Measurements from ENCODE around the gene MTO1. TPM values are rescaled to one million over a fixed set of nuclear protein-coding genes. Genes with fewer than 3 reads are reported as not detected.

MTO1 gene, protein sequence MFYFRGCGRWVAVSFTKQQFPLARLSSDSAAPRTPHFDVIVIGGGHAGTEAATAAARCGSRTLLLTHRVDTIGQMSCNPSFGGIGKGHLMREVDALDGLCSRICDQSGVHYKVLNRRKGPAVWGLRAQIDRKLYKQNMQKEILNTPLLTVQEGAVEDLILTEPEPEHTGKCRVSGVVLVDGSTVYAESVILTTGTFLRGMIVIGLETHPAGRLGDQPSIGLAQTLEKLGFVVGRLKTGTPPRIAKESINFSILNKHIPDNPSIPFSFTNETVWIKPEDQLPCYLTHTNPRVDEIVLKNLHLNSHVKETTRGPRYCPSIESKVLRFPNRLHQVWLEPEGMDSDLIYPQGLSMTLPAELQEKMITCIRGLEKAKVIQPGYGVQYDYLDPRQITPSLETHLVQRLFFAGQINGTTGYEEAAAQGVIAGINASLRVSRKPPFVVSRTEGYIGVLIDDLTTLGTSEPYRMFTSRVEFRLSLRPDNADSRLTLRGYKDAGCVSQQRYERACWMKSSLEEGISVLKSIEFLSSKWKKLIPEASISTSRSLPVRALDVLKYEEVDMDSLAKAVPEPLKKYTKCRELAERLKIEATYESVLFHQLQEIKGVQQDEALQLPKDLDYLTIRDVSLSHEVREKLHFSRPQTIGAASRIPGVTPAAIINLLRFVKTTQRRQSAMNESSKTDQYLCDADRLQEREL
- total RNA-seq = 10 to 100 TPM; 17.2 to 19.6 TPM

DNA sequence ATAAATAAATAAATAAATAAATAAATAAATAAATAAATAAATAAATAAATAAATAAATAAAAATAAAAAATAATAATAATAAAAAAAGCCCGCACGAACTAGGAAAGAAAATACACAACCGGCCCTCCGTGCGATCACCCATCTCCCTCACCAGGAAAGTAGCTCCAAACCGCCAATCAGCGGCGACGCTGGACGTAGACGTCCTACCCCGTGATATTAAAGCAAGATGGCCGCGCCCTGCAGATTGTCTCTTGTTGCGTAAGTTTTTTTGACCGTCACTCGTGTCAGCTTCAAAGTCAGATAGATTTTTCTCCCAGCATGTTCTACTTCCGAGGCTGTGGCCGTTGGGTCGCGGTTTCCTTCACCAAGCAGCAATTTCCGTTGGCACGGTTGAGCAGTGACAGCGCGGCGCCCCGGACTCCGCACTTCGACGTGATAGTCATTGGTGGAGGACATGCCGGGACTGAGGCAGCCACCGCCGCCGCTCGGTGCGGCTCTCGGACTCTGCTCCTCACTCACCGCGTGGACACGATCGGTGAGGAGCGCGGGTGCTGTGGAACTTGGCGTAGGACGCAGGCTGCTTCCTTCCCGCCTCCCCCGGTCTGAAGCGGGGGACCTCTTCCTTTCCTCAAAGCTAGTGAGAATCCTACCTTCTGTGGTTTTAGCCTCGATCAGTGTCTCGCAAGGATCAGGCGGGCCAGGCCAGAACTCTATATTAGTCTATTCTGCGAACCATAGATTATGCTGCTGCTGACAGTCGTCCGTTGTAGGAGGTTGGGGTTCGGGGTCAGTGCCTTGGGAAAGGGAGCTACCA lies at the start of gene MTO1:
Gene MTO1 (plus strand): TSS at position 201 of the 814 bp plus-strand sequence. CDS start 118 bp downstream, at position 319.
- no peaks in the 10 kb centered on the region for H3K27me3 ChIP-seq (replicated peaks; ENCODE audit: insufficient read depth)
- TF ChIP-seq POLR2A (IDR thresholded peaks at IDR 0.05) = no peak
- TF ChIP-seq POLR2AphosphoS5 (IDR thresholded peaks at IDR 0.05) = peak; percentile 82
- H3K9me3 ChIP-seq = no peaks in the 10 kb centered on the region
- no peaks in the 10 kb centered on the region for H3K36me3 ChIP-seq
- under 1% methylated on average over 55 of the region's 55 CpGs for WGBS
- H3K4me3 ChIP-seq = peak within 1 kb of the TSS; percentile 59 to 73
- H3K27ac ChIP-seq = peak within 1 kb of the TSS; percentile 87
- peak; percentile 90 for DNase-seq (ENCODE audit: low spot score)
- no peaks in the 10 kb centered on the region for H3K4me1 ChIP-seq (replicated peaks)
- intact Hi-C loops (cut with DNase I) = no loop called here

GRCh38 chr6:73413102-73413501 lies 48.4 kb upstream of the MTO1 start:
- no peak overlapping the region for H3K4me3 ChIP-seq
- H3K9me3 ChIP-seq = no peaks in the 10 kb centered on the region
- no peak overlapping the region for H3K27ac ChIP-seq
- intact Hi-C loops (cut with DNase I) = no loop called here
- WGBS = 75% methylated on average over 3 of the region's 3 CpGs
- no peaks in the 10 kb centered on the region for H3K27me3 ChIP-seq (replicated peaks; ENCODE audit: insufficient read depth)
- no peaks in the 10 kb centered on the region for H3K36me3 ChIP-seq
- H3K4me1 ChIP-seq (replicated peaks) = no peaks in the 10 kb centered on the region
- DNase-seq (ENCODE audit: low spot score) = no peak
- no peak for TF ChIP-seq POLR2A (IDR thresholded peaks at IDR 0.05)
- TF ChIP-seq, protein P1, sequence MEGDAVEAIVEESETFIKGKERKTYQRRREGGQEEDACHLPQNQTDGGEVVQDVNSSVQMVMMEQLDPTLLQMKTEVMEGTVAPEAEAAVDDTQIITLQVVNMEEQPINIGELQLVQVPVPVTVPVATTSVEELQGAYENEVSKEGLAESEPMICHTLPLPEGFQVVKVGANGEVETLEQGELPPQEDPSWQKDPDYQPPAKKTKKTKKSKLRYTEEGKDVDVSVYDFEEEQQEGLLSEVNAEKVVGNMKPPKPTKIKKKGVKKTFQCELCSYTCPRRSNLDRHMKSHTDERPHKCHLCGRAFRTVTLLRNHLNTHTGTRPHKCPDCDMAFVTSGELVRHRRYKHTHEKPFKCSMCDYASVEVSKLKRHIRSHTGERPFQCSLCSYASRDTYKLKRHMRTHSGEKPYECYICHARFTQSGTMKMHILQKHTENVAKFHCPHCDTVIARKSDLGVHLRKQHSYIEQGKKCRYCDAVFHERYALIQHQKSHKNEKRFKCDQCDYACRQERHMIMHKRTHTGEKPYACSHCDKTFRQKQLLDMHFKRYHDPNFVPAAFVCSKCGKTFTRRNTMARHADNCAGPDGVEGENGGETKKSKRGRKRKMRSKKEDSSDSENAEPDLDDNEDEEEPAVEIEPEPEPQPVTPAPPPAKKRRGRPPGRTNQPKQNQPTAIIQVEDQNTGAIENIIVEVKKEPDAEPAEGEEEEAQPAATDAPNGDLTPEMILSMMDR (IDR thresholded peaks at IDR 0.05) = no peak

- intact Hi-C loops (cut with DNase I) = no loop called here
- no peaks in the 10 kb centered on the region for H3K4me1 ChIP-seq (replicated peaks)
Measured at GRCh38 chr6:73418081-73418741, 43.3 kb upstream of the MTO1 start.

GRCh38 chr6:73421534-73421933 lies 40.0 kb upstream of the MTO1 start:
- DNase-seq (ENCODE audit: low spot score) = peak; percentile 42
- H3K27ac ChIP-seq = no peak overlapping the region
- H3K36me3 ChIP-seq = no peaks in the 10 kb centered on the region
- H3K4me3 ChIP-seq = no peak overlapping the region
- no peaks in the 10 kb centered on the region for H3K4me1 ChIP-seq (replicated peaks)
- no peaks in the 10 kb centered on the region for H3K9me3 ChIP-seq
- no peaks in the 10 kb centered on the region for H3K27me3 ChIP-seq (replicated peaks; ENCODE audit: insufficient read depth)
- TF ChIP-seq, protein P1 (IDR thresholded peaks at IDR 0.05) = no peak
- TF ChIP-seq POLR2AphosphoS5 (IDR thresholded peaks at IDR 0.05) = no peak
- TF ChIP-seq POLR2A (IDR thresholded peaks at IDR 0.05) = no peak
- intact Hi-C loops (cut with DNase I) = no loop called here
- 77% methylated on average over 2 of the region's 2 CpGs for WGBS

More at GRCh38 chr6:73418081-73418741, 43.3 kb upstream of the MTO1 start:
- Histone ChIP-seq H3K27me3 (replicated peaks; ENCODE audit: insufficient read depth) (no peaks in the 10 kb centered on the region), H3K4me3 (no peak overlapping the region), H3K9me3 (no peaks in the 10 kb centered on the region), H3K36me3 (no peaks in the 10 kb centered on the region), H3K27ac (no peak overlapping the region)
- no peak for DNase-seq (ENCODE audit: low spot score)
- TF ChIP-seq, protein P1 (IDR thresholded peaks at IDR 0.05) = no peak
- no peak for TF ChIP-seq POLR2AphosphoS5 (IDR thresholded peaks at IDR 0.05)
- no peak for TF ChIP-seq POLR2A (IDR thresholded peaks at IDR 0.05)
- WGBS = 90% methylated on average over 11 of the region's 11 CpGs
